GM12892 (cell line): ENCODE measurements around the gene RAB31.

Experiments used
- POLR2A ChIP-seq: IDR thresholded peaks from 2 replicates; pipeline ENCODE4 v1.6.1; 2011; ENCODE audit warnings: low read depth, low read length, control low read depth
- POLR2AphosphoS5 ChIP-seq: IDR thresholded peaks from 2 replicates; pipeline ENCODE4 v1.6.1; 2011; ENCODE audit warnings: low read depth, low read length, control low read depth

GRCh38 chr18:9698497-9698896 is 9.6 kb upstream of the RAB31 start:
- TF ChIP-seq POLR2AphosphoS5, result no peak
- no peak for TF ChIP-seq POLR2A
